NCI-H748 (cell line): ENCODE data around the gene DHRSX.
"Not testable (repeated sequence)": the region's sequence is repeated elsewhere in the genome, so short reads cannot be mapped to it uniquely, and the experiment has no call there.

ENCODE experiments used
- DNase-seq: peaks from one replicate; lab custom pipeline; 2025; ENCODE audit not compliant: unreplicated experiment; lab: John Stamatoyannopoulos, UW

Gene DHRSX

DNA sequence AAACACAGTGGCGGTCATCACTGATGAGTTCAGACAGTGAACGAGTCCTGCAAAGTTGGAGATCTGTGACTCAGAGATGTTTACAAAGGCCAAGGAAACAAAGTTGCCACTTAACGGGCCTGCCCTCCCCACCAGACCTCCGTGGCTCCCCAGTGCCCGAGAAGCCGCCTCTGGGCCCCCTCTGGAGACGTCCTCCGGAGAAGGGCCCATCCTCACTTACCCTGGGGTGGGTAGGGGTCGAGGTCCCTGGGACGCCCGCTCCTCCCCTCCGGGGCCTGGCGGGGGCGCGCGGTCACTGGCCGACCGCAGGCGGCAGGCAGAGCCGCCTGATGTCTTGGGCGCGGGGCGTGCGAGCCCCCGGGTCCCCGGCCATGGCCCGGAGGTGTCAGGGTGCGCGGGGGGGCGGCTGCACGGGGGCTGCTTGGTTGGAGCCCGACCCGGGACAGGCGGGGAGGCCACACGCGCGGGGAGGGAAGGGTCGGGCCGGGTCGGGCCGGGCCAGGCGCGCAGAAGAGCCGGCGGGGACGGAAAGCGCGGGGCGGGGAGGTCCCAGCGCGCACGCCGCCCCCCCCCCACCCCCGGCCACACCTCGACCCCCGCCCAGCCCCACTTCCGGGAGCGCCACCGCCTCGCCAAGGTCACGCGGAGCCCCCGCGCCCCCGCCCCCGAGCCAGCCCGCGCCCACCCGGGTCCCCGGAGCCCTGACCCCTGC, 529 bp downstream of the DHRSX start:
- no peak for DNase-seq

DNA sequence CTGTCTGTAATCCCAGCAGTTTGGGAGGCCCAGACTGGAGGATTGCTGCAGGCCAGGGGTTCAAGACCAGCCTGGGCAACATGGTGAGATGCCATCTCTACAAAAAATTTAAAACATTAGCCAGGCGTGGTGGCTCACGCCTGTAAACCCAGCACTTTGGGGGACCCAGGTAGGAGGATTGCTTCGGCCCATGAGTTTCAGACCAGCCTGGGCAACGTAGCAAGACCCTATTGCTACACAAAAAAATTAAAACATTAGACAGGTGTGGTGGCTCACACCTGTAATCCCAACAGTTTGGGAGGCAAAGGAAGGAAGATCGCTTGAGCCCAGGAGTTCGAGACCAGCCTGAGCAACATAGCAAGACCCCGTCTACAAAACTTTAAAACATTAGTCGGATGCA, 1.3 kb downstream of the DHRSX start:
- no peak for DNase-seq

- no peak for DNase-seq
These were observed 1.9 kb downstream of the DHRSX start for GRCh38 chrX:2498781-2499302.

GRCh38 chrX:2497961-2498780, 2.6 kb downstream of the DHRSX start:
- DNase-seq, result no peak

DNA sequence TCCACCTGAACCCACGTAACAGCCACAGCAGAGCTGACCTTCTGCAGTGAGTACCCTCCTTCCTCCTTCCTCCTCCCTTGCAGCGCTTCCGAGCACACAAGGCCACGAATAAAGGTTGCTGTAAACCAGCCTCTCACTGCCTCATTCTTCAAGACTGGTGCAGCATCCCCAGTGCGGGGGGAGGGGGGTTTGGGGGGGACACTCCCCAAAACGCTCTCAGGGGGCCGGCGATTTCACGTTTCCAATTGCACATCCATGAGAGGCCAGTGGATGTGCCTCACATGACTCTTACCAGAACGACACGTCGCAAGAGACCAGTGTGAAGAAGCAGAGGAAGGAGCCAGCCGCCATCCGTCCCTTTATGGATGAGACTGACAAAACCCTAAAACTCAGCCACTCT, 5.2 kb downstream of the DHRSX start:
- DNase-seq, result no peak

GRCh38 chrX:2492531-2493218, 8.1 kb downstream of the DHRSX start:
- DNase-seq, result no peak

- DNase-seq, result no peak
These were observed 10.1 kb downstream of the DHRSX start for GRCh38 chrX:2490634-2491033.

GRCh38 chrX:2489446-2490445, 11.0 kb downstream of the DHRSX start:
- no peak for DNase-seq

DNA sequence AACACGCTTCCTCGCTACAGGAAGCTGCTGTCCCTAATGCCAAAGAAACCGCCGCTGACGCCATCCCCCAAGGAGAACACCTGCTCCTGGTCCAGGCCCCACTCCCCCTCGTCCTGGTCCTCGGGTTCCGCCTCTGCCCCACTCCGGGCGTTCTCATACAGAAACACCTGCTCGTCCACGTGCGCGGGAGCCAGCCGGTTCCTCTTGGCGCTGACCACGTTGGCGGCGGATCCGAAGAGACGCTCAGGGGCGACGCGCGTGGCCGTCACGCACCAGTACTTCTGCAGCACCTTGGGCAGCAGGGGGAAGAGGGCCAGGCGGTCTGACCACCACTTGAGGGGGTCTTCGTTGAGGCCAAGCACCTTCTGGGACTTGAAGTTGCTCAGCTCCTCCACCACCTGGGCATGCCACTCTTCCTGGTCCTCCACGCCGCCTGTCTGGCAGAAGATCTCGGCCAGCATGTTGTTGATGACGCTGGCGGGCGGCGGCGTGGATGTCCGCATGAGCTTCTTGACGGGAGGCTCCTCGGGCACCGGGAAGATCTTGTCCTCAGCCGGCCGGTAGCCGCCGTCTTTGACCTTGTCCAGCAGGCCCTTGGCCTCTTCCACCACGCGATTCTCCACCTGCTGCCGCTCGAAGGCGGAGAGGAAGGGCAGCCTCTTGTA, 12.0 kb downstream of the DHRSX start:
- DNase-seq, result no peak

DNA sequence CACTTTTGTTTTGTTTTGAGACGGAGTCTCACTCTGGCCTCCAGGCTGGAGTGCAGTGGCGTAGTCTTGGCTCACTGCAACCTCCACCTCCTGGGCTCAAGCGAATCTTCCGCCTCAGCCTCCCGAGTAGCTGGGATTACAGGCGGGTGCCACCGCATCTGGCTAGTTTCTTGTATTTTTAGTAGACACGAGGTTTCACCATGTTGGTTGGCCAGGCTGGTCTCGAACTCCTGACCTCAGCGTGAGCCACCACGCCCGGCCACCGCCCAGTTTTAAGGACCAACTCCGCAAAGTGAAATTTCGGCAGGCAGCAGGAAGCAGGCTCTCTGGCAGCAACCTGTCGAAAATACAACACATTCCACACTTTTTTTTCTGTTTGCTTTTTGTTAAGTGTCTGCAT, 13.4 kb downstream of the DHRSX start:
- no peak for DNase-seq

GRCh38 chrX:2486476-2487133, 14.2 kb downstream of the DHRSX start:
- no peak for DNase-seq

- DNase-seq, result no peak
These were observed 14.9 kb downstream of the DHRSX start for GRCh38 chrX:2485789-2486345.

DNA sequence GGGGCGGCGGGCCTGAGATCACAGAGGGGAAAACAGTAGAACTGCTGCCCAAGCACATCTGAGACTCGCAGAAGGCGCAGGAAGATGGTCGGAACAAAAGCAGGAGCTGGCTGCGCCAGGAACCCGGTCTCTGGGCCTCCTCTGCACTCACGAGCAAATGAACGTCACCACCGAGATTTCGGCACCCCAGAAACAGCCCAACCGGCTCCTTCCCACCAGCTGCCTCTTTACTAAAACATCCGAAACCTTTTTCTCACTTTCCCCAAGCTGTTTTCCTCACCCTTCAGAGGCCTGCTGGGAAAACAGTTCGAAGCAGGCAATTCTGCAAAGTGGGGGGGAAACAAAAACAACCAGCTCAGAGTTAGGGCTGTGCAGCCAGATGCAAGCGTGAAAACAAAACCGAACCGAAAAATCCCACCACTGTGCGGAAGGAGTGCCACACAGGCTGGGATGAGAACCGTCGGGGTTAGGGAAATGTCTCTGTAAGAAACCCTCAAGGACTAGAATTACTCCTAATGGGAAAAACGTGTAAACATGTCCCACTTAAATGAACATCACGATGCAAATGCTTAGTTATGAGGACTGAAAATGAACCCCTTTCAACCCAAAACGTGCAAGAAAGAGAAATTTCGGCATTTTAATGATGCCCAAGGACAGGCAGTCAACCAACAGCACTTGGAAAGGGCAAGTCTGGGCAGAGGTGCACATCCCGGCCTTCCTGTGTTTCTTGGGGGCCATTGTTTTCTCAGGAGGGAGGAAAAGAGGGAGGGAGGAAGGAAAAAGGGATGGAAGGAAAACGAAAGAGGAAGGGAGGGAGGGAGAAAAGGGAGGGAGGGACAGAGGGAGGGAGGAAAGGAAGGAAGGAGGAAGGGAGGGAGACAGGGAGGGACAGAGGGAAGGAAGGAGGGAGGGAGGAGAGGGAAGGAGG, 15.8 kb downstream of the DHRSX start:
- no peak for DNase-seq

DNA sequence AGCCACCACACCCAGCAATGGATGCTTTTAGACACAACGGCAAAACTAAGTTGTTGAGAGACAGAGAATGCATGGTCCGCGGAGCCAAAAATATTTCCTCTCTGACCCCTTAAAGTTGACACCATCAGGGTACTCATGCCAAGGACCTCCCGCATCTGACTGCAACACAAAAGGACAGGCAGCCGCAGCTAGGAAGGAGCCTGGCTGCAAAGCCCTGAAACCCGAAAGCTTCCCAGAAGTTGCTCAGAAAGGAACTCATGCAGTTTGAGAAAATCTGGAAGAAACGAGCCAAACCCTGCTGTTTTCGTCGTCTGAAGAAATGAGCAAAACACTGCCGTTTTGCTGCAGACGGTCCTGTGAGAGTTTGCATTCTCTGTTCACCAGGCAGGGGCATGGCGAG, 16.5 kb downstream of the DHRSX start:
- no peak for DNase-seq

DNA sequence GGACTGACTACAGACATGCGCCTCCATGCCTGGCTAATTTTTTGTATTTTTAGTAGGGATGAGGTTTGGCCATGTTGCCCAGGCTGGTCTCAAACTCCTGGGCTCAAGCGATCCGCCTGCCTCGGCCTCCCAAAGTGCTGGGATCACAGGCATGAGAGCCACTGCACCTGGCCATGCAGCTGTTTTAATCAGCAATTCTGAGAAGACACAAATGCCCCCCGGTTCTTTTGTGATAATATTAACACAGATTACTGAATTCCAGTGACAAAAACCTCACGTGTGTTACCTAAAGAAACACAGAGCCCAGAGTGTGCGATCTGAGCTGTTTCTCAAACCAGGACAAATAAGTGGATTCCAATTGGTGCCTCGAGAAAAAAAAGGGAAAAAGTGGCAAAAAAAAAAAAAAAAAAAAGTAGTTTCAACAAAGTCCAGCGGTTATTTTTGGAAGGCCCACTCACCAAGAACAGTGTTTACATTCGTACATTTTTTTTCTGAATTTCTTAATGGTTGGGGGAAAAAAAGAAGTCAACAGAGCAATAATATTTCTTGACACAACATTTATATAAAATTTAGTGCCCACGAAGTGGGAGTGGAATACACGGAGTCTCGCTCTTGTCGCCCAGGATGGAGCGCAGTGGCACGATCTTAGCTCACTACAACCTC, 17.2 kb downstream of the DHRSX start:
- no peak for DNase-seq

GRCh38 chrX:2481597-2481996, 19.2 kb downstream of the DHRSX start:
- not testable (repeated sequence) for DNase-seq

DNA sequence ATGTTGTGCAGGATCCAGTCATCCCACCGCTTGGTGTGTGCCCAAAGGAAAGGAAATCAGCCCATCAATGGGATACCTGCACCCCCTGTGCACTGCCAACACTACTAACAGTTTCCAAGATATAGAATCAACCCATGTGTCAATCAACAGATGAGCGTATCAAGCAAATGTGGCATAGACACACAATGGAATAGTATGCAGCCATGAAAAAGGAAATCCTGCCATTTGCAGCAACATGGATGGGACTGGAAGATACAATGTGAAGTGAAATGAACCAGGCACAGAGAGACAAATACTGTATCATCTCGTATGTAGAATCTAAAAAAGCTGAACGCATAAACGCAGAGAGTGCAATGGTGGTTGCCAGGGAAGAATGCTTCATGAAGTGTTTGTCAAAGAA, 20.8 kb downstream of the DHRSX start:
- DNase-seq, result not testable (repeated sequence)

GRCh38 chrX:2479420-2479780, 21.4 kb downstream of the DHRSX start:
- no peak for DNase-seq
